Mesendoderm (in vitro differentiated cells): Measurements from ENCODE around the gene FBXL17.
A peak's percentile ranks its signal among the peaks of the same experiment; 100 is the strongest.

ENCODE experiments used
- DNase-seq: peaks from one replicate; pipeline ENCODE4 v3.0.0; 2013
- H2AK5ac ChIP-seq: 2 replicates; pipeline ENCODE4 v1.6.1; 2013; ENCODE audit warnings: low read length, inconsistent platforms
- H2BK120ac ChIP-seq: 2 replicates; pipeline ENCODE4 v1.6.1; 2013; ENCODE audit warnings: low read depth, mild to moderate bottlenecking, low read length, moderate library complexity, mixed read lengths
- H2BK15ac ChIP-seq: replicated peaks from 2 replicates; pipeline ENCODE4 v1.6.1; 2013; ENCODE audit warnings: low read depth, mild to moderate bottlenecking, moderate library complexity
- H2BK5ac ChIP-seq: 2 replicates; pipeline ENCODE4 v1.6.1; 2013; ENCODE audit warnings: low read length, inconsistent platforms
- H3K18ac ChIP-seq: 2 replicates; pipeline ENCODE4 v1.6.1; 2013; ENCODE audit warnings: mild to moderate bottlenecking, low read length, mixed read lengths
- H3K23ac ChIP-seq: one replicate; pipeline ENCODE4 v1.6.1; 2013; ENCODE audit warnings: low read length
- H3K27ac ChIP-seq: 2 replicates; pipeline ENCODE4 v1.5.1; 2013; ENCODE audit warnings: low read depth, mild to moderate bottlenecking, inconsistent platforms, low read length, moderate library complexity
- H3K27me3 ChIP-seq: 2 replicates; pipeline ENCODE4 v1.6.1; 2013; ENCODE audit warnings: low read length, control low read depth, mild to moderate bottlenecking, inconsistent platforms; ENCODE audit not compliant: insufficient read depth, poor library complexity
- H3K36me3 ChIP-seq: 2 replicates; pipeline ENCODE4 v1.6.1; 2013; ENCODE audit warnings: low read length, inconsistent platforms; ENCODE audit not compliant: control insufficient read depth, insufficient read depth
- H3K4ac ChIP-seq: one replicate; pipeline ENCODE4 v1.6.1; 2013; ENCODE audit warnings: low read depth, mild to moderate bottlenecking, low read length, moderate library complexity
- H3K4me1 ChIP-seq: 2 replicates; pipeline ENCODE4 v1.6.1; 2013; ENCODE audit warnings: low read depth, low read length, inconsistent platforms; ENCODE audit not compliant: control insufficient read depth
- H3K4me2 ChIP-seq: 2 replicates; pipeline ENCODE4 v1.6.1; 2013; ENCODE audit warnings: low read length
- H3K4me3 ChIP-seq: 2 replicates; pipeline ENCODE4 v1.5.1; 2013; ENCODE audit warnings: mild to moderate bottlenecking, low read length
- H3K56ac ChIP-seq: one replicate; pipeline ENCODE4 v1.6.1; 2013; ENCODE audit warnings: low read length
- H3K79me1 ChIP-seq: 2 replicates; pipeline ENCODE4 v1.6.1; 2013; ENCODE audit warnings: low read length, inconsistent platforms
- H3K79me2 ChIP-seq: 2 replicates; pipeline ENCODE4 v1.6.1; 2013; ENCODE audit warnings: mild to moderate bottlenecking, low read length; ENCODE audit not compliant: control insufficient read depth, insufficient read depth
- H3K9ac ChIP-seq: 2 replicates; pipeline ENCODE4 v1.6.1; 2013; ENCODE audit warnings: low read length, inconsistent platforms
- H4K5ac ChIP-seq: one replicate; pipeline ENCODE4 v1.6.1; 2013; ENCODE audit warnings: low read length
- H4K8ac ChIP-seq: one replicate; pipeline ENCODE4 v1.6.1; 2013; ENCODE audit warnings: low read depth, mild to moderate bottlenecking, control low read depth, low read length, moderate library complexity
- WGBS: extraction: QIAGEN DNeasy Blood & Tissue Kit; methylation state at CpG from one replicate; pipeline ENCODE4 v1.1.7; 2013; ENCODE audit warnings: low lambda C conversion rate, missing lambda C conversion rate; ENCODE audit not compliant: insufficient coverage; ENCODE audit errors: extremely low coverage; 5-methylcytosine and 5-hydroxymethylcytosine counted together

Gene FBXL17

GRCh38 chr5:107930891-107931290 lies 451.0 kb downstream of the FBXL17 start:
- no peak overlapping the region for H3K4me3 ChIP-seq
- H2BK120ac ChIP-seq: no peak overlapping the region
- H2BK15ac ChIP-seq: no peak overlapping the region
- no peaks in the 10 kb centered on the region for H3K4me1 ChIP-seq
- no peaks in the 10 kb centered on the region for H3K36me3 ChIP-seq
- H3K18ac ChIP-seq: no peak overlapping the region
- no CpG with 5 or more reads among the region's 1 CpG for WGBS
- no peak overlapping the region for H3K9ac ChIP-seq
- no peaks in the 10 kb centered on the region for H3K27me3 ChIP-seq
- H3K4ac ChIP-seq: no peak overlapping the region
- H3K4me2 ChIP-seq: no peak overlapping the region
- H3K79me2 ChIP-seq: no peaks in the 10 kb centered on the region
- H3K23ac ChIP-seq: no peak overlapping the region
- no peak overlapping the region for H2BK5ac ChIP-seq
- no peak overlapping the region for H3K56ac ChIP-seq
- no peaks in the 10 kb centered on the region for H3K79me1 ChIP-seq
- no peak overlapping the region for H3K27ac ChIP-seq
- no peak overlapping the region for H4K8ac ChIP-seq
- no peak overlapping the region for H2AK5ac ChIP-seq
- H4K5ac ChIP-seq: no peak overlapping the region
- no peak for DNase-seq

- Histone ChIP-seq H2BK15ac (no peak overlapping the region), H3K4me2 (no peak overlapping the region), H2BK120ac (no peak overlapping the region), H3K27ac (no peak overlapping the region), H2AK5ac (no peak overlapping the region), H3K79me2 (no peaks in the 10 kb centered on the region), H3K27me3 (no peaks in the 10 kb centered on the region), H3K23ac (no peak overlapping the region), H2BK5ac (no peak overlapping the region), H3K4me1 (no peaks in the 10 kb centered on the region), H3K4ac (no peak overlapping the region), H4K8ac (no peak overlapping the region), H3K4me3 (no peak overlapping the region), H3K56ac (no peak overlapping the region), H3K79me1 (no peaks in the 10 kb centered on the region), H3K9ac (no peak overlapping the region), H3K18ac (no peak overlapping the region), H3K36me3 (no peaks in the 10 kb centered on the region), H4K5ac (no peak overlapping the region)
- WGBS: no CpG with 5 or more reads among the region's 3 CpGs
- no peak for DNase-seq
Observed at GRCh38 chr5:107930092-107930491, 451.8 kb downstream of the FBXL17 start.

- H3K79me2 ChIP-seq: no peaks in the 10 kb centered on the region
- H3K4ac ChIP-seq: no peak overlapping the region
- H3K9ac ChIP-seq: no peak overlapping the region
- no peak overlapping the region for H3K4me2 ChIP-seq
- no peak overlapping the region for H2BK15ac ChIP-seq
- H2AK5ac ChIP-seq: no peak overlapping the region
- no peak overlapping the region for H4K8ac ChIP-seq
- H2BK120ac ChIP-seq: no peak overlapping the region
- H3K4me1 ChIP-seq: no peaks in the 10 kb centered on the region
- no peak overlapping the region for H3K27ac ChIP-seq
- no peak overlapping the region for H2BK5ac ChIP-seq
- no peak overlapping the region for H4K5ac ChIP-seq
- H3K4me3 ChIP-seq: no peak overlapping the region
- H3K36me3 ChIP-seq: no peaks in the 10 kb centered on the region
- DNase-seq: no peak
- no peak overlapping the region for H3K18ac ChIP-seq
- no peaks in the 10 kb centered on the region for H3K79me1 ChIP-seq
- H3K23ac ChIP-seq: no peak overlapping the region
- H3K56ac ChIP-seq: no peak overlapping the region
- H3K27me3 ChIP-seq: no peaks in the 10 kb centered on the region
Observed at GRCh38 chr5:107929080-107929479, 452.8 kb downstream of the FBXL17 start.

GRCh38 chr5:107926121-107926520 lies 455.8 kb downstream of the FBXL17 start:
- no peaks in the 10 kb centered on the region for H3K79me1 ChIP-seq
- no peak overlapping the region for H3K9ac ChIP-seq
- H3K4ac ChIP-seq: no peak overlapping the region
- H3K4me1 ChIP-seq: no peaks in the 10 kb centered on the region
- no peak overlapping the region for H3K18ac ChIP-seq
- H3K27me3 ChIP-seq: no peaks in the 10 kb centered on the region
- no peak overlapping the region for H3K4me3 ChIP-seq
- H3K56ac ChIP-seq: no peak overlapping the region
- H3K23ac ChIP-seq: no peak overlapping the region
- no peaks in the 10 kb centered on the region for H3K36me3 ChIP-seq
- H3K79me2 ChIP-seq: no peaks in the 10 kb centered on the region
- H2BK5ac ChIP-seq: no peak overlapping the region
- H2BK120ac ChIP-seq: no peak overlapping the region
- no peak overlapping the region for H4K8ac ChIP-seq
- no peak overlapping the region for H3K4me2 ChIP-seq
- DNase-seq: no peak
- no peak overlapping the region for H3K27ac ChIP-seq
- H2AK5ac ChIP-seq: no peak overlapping the region
- no CpG with 5 or more reads among the region's 1 CpG for WGBS
- H2BK15ac ChIP-seq: no peak overlapping the region
- H4K5ac ChIP-seq: no peak overlapping the region

- Histone ChIP-seq H4K8ac (no peak overlapping the region), H3K18ac (no peak overlapping the region), H3K27me3 (no peaks in the 10 kb centered on the region), H3K4me1 (no peaks in the 10 kb centered on the region), H3K27ac (no peak overlapping the region), H2BK120ac (no peak overlapping the region), H3K79me1 (no peaks in the 10 kb centered on the region), H2AK5ac (no peak overlapping the region), H3K4ac (no peak overlapping the region), H3K23ac (no peak overlapping the region), H2BK15ac (no peak overlapping the region), H3K79me2 (no peaks in the 10 kb centered on the region), H3K36me3 (no peaks in the 10 kb centered on the region), H3K9ac (no peak overlapping the region), H3K56ac (no peak overlapping the region), H4K5ac (no peak overlapping the region), H3K4me2 (no peak overlapping the region), H3K4me3 (no peak overlapping the region), H2BK5ac (no peak overlapping the region)
- WGBS: no CpG with 5 or more reads among the region's 4 CpGs
- DNase-seq: no peak
Observed at GRCh38 chr5:107925200-107925599, 456.7 kb downstream of the FBXL17 start.

GRCh38 chr5:107919969-107920368 lies 461.9 kb downstream of the FBXL17 start:
- WGBS: no CpG with 5 or more reads among the region's 6 CpGs

More at GRCh38 chr5:107919969-107920368, 461.9 kb downstream of the FBXL17 start:
- Histone ChIP-seq H3K79me2 (no peaks in the 10 kb centered on the region), H3K36me3 (no peaks in the 10 kb centered on the region), H3K9ac (no peak overlapping the region), H3K79me1 (no peaks in the 10 kb centered on the region), H3K4me1 (no peaks in the 10 kb centered on the region), H2BK120ac (no peak overlapping the region), H3K4ac (no peak overlapping the region), H3K18ac (peak overlapping the region; percentile 5), H2BK15ac (no peak overlapping the region), H3K56ac (no peak overlapping the region), H2BK5ac (no peak overlapping the region), H3K4me2 (no peak overlapping the region), H3K23ac (no peak overlapping the region), H4K8ac (no peak overlapping the region), H3K27me3 (no peaks in the 10 kb centered on the region), H2AK5ac (no peak overlapping the region), H3K4me3 (no peak overlapping the region), H3K27ac (no peak overlapping the region), H4K5ac (no peak overlapping the region)
- DNase-seq: no peak
